MM.1S (cell line): Measurements from ENCODE around the gene MEIS2.
A peak's percentile ranks its signal among the peaks of the same experiment; 100 is the strongest.

Experiments
- DNase-seq: peaks from one replicate; pipeline ENCODE4 v3.0.0-alpha.2; 2015
- H2AFZ ChIP-seq: fragments of 300-600 bp; sonication (generic); 2 replicates; pipeline ENCODE4 v1.6.0; 2016; ENCODE audit warnings: antibody characterized with exemption, low read length
- H3F3A ChIP-seq: fragments of 300-600 bp; sonication (generic); 2 replicates; pipeline ENCODE4 v1.6.1; 2016; ENCODE audit warnings: mild to moderate bottlenecking, antibody characterized with exemption, low read length, moderate library complexity, mixed read lengths; ENCODE audit not compliant: insufficient read depth
- H3K27ac ChIP-seq: fragments of 300-600 bp; sonication (generic); 2 replicates; pipeline ENCODE4 v1.5.1; 2016; ENCODE audit warnings: mild to moderate bottlenecking, low read length
- H3K27me3 ChIP-seq: fragments of 300-600 bp; sonication (generic); replicated peaks from 2 replicates; pipeline ENCODE4 v1.6.0; 2016; ENCODE audit warnings: low read length; ENCODE audit not compliant: insufficient read depth
- H3K36me3 ChIP-seq: fragments of 300-600 bp; sonication (generic); replicated peaks from 2 replicates; pipeline ENCODE4 v1.6.1; 2016; ENCODE audit warnings: mild to moderate bottlenecking, low read length, mixed read lengths; ENCODE audit not compliant: insufficient read depth
- H3K4me1 ChIP-seq: fragments of 300-600 bp; sonication (generic); 2 replicates; pipeline ENCODE4 v1.6.1; 2016; ENCODE audit warnings: low read length, mixed read lengths
- H3K4me2 ChIP-seq: fragments of 300-600 bp; sonication (generic); 2 replicates; pipeline ENCODE4 v1.6.0; 2016; ENCODE audit warnings: low read depth, low read length
- H3K4me3 ChIP-seq: fragments of 300-600 bp; sonication (generic); 2 replicates; pipeline ENCODE4 v1.5.1; 2016; ENCODE audit warnings: low read length, mixed read lengths
- H3K79me2 ChIP-seq: fragments of 300-600 bp; sonication (generic); 2 replicates; pipeline ENCODE4 v1.6.1; 2016; ENCODE audit warnings: mixed run types, low read length, mixed read lengths
- H3K9ac ChIP-seq: fragments of 300-600 bp; sonication (generic); 2 replicates; pipeline ENCODE4 v1.6.1; 2016; ENCODE audit warnings: low read length, mixed read lengths
- H3K9me2 ChIP-seq: fragments of 300-600 bp; sonication (generic); replicated peaks from 2 replicates; pipeline ENCODE4 v1.6.1; 2016; ENCODE audit warnings: mild to moderate bottlenecking, low read length, mixed read lengths; ENCODE audit not compliant: insufficient read depth
- H3K9me3 ChIP-seq: fragments of 300-600 bp; sonication (generic); replicated peaks from 2 replicates; pipeline ENCODE4 v1.6.1; 2016; ENCODE audit warnings: mild to moderate bottlenecking, low read length, mixed read lengths; ENCODE audit not compliant: insufficient read depth
- H4K20me1 ChIP-seq: fragments of 300-600 bp; sonication (generic); 2 replicates; pipeline ENCODE4 v1.6.1; 2016; ENCODE audit warnings: mild to moderate bottlenecking, low read length, moderate library complexity, mixed read lengths; ENCODE audit not compliant: insufficient read depth
- EZH2 ChIP-seq: fragments of 300-600 bp; sonication (generic); optimal IDR thresholded peaks from 2 replicates; pipeline ENCODE3; 2017; ENCODE audit warnings: low read depth, mild to moderate bottlenecking, antibody characterized with exemption, low read length, mixed read lengths
- EZH2phosphoT487 ChIP-seq: fragments of 300-600 bp; sonication (generic); IDR thresholded peaks from 2 replicates; pipeline ENCODE4 v1.6.1; 2018; ENCODE audit warnings: antibody characterized with exemption, low read length
- TF ChIP-seq, protein P1 (sequence below): fragments of 300-600 bp; sonication (generic); IDR thresholded peaks from 2 replicates; pipeline ENCODE4 v1.5.1; 2016; ENCODE audit warnings: antibody characterized with exemption, low read length, mixed read lengths

MEIS2 gene

DNA sequence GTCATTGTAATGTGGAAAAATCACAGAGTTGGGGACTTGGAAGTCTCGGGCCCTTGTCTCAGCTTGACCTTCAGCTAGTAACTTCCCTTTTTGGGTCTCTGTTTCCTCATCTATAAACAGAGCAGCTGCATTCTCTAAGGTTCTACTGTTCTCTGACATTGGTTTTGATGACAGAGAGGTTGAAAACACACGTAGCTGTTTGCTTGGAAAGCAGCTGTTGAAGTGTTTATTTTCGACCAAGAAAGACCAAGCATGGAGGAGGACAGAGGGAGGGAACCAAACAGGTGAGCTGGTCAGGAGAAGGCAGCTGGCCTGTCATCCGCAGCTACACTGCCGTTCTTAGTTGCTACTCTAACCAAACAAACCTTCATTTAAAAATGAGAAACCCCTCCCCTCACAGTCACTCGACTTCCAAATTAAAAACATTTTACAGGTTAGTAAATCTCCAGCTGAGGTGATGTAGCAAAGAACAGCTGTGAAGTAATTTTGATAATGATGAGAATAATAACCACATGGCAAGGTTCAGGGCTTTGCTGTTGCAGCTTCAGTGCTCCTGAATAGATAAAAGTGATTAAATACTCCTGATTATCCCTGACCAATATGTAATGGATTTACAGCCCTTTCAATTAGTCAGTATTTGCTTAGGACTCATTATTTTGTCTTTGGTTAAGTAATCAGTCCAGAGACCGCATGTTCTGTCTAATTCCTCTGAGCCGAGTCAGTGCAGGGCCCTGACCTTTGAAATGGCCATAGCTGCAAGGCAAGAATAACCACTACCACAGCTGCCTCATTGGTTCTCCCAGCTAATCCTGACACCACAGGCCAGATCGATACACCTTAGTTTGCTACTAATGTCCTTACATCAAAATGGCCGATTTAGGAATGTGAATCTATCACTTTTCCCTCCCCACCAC is 65.3 kb downstream of the MEIS2 start:
- no peaks in the 10 kb centered on the region for H3K9me2 ChIP-seq
- H3K9ac ChIP-seq, result peak overlapping the region; percentile 45; the same call in 1 of the 2 replicates
- peaks cover 26% of the 10 kb centered on the region for H3K4me1 ChIP-seq
- DNase-seq, result peak; percentile 41
- peak overlapping the region; percentile 83 for H3K27ac ChIP-seq
- no peaks in the 10 kb centered on the region for H3K36me3 ChIP-seq
- H3K79me2 ChIP-seq, result no peaks in the 10 kb centered on the region
- peak overlapping the region; percentile 84 for H2AFZ ChIP-seq
- no peaks in the 10 kb centered on the region for H4K20me1 ChIP-seq
- H3K4me2 ChIP-seq, result peak overlapping the region; percentile 72
- H3F3A ChIP-seq, result peaks cover 14% of the 10 kb centered on the region; the same call in 1 of the 2 replicates
- H3K4me3 ChIP-seq, result peak overlapping the region; percentile 48
- H3K9me3 ChIP-seq, result no peaks in the 10 kb centered on the region
- TF ChIP-seq, protein P1, sequence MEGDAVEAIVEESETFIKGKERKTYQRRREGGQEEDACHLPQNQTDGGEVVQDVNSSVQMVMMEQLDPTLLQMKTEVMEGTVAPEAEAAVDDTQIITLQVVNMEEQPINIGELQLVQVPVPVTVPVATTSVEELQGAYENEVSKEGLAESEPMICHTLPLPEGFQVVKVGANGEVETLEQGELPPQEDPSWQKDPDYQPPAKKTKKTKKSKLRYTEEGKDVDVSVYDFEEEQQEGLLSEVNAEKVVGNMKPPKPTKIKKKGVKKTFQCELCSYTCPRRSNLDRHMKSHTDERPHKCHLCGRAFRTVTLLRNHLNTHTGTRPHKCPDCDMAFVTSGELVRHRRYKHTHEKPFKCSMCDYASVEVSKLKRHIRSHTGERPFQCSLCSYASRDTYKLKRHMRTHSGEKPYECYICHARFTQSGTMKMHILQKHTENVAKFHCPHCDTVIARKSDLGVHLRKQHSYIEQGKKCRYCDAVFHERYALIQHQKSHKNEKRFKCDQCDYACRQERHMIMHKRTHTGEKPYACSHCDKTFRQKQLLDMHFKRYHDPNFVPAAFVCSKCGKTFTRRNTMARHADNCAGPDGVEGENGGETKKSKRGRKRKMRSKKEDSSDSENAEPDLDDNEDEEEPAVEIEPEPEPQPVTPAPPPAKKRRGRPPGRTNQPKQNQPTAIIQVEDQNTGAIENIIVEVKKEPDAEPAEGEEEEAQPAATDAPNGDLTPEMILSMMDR, result no peak
- TF ChIP-seq EZH2, result no peak
- TF ChIP-seq EZH2phosphoT487, result no peak
- no peaks in the 10 kb centered on the region for H3K27me3 ChIP-seq

DNA sequence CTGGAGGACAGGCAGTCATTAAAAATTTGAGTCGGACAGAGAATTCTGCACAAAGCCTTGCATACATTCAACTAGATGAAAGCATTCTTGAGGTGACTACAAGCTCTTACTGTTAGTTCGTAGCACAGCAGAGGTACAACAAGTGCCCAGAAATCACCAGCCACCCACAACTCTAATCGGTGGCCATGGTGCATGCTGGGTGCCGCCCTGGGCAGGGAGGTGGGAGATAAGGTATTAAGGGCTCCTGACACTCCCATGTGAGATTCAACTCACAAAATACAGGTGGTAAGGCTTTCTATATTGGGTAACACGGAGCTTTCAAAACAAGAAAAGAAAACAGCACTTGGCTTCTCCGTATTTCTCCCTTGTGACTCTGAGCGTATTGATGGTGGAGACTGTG is 66.0 kb downstream of the MEIS2 start:
- Histone ChIP-seq H3K27me3 (no peaks in the 10 kb centered on the region), H3K36me3 (no peaks in the 10 kb centered on the region), H3K4me3 (peak overlapping the region; percentile 48), H3K79me2 (no peaks in the 10 kb centered on the region), H3K9me2 (no peaks in the 10 kb centered on the region), H3K27ac (peak overlapping the region; percentile 83), H3K9ac (peak overlapping the region; percentile 45; the same call in 1 of the 2 replicates), H4K20me1 (no peaks in the 10 kb centered on the region), H3F3A (peaks cover 14% of the 10 kb centered on the region; the same call in 1 of the 2 replicates), H3K4me2 (peak overlapping the region; percentile 72), H3K4me1 (peaks cover 26% of the 10 kb centered on the region), H3K9me3 (no peaks in the 10 kb centered on the region), H2AFZ (peak overlapping the region; percentile 84)
- TF ChIP-seq, protein P1, result no peak
- no peak for TF ChIP-seq EZH2phosphoT487
- DNase-seq, result peak; percentile 22

DNA sequence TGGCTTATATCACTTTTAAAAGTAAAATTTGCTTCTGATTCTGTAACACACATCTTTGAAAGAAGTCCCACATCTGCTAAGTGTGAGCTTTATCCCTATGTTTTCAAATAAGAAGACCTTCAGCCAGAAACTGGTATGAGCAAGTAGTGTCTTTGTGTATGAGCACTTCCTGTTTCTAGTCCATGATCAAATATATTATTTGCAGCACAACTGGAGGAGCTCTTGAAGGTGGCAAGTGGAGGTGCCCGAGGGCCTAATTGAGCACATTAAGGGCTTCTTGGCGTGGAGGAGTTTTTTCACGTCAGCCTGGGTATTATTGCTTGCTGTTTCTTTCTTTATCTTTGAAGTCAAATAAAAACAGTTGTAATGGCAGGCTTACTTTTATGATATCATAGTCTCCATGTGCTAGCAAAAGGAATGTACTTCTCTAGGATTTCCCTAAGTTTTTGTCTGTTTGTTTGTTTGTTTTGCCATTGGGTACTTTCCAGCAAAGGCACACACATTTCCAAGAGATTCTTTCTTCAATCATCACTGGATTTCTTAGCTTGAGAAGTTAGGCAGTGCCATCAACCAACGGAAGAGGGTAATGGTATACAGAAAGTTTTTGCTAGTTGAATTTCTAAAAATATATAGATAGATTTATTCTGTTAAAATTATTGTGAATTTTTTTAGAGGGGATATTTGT is 68.1 kb downstream of the MEIS2 start:
- H3K9me2 ChIP-seq, result no peaks in the 10 kb centered on the region
- no peak for TF ChIP-seq EZH2phosphoT487
- no peak for TF ChIP-seq EZH2
- TF ChIP-seq, protein P1, result no peak
- peaks cover 14% of the 10 kb centered on the region; the same call in 1 of the 2 replicates for H3F3A ChIP-seq
- H3K27ac ChIP-seq, result no peak overlapping the region
- H3K9me3 ChIP-seq, result no peaks in the 10 kb centered on the region
- no peak overlapping the region for H3K4me3 ChIP-seq
- H2AFZ ChIP-seq, result no peak overlapping the region
- no peaks in the 10 kb centered on the region for H3K79me2 ChIP-seq
- no peaks in the 10 kb centered on the region for H3K27me3 ChIP-seq
- DNase-seq, result no peak
- no peaks in the 10 kb centered on the region for H3K36me3 ChIP-seq
- H3K9ac ChIP-seq, result no peak overlapping the region
- H3K4me2 ChIP-seq, result no peak overlapping the region
- no peaks in the 10 kb centered on the region for H4K20me1 ChIP-seq
- H3K4me1 ChIP-seq, result peaks cover 26% of the 10 kb centered on the region
